Stimulated activated CD4-positive, alpha-beta T cell treated with anti-CD3 and anti-CD28 coated beads, Interleukin-1b, Interleukin-23, amount 100 ng/mL, for 1 hour (primary cell): Measurements from ENCODE around the gene SRRM1.
"Not testable (repeated sequence)": the region's sequence is repeated elsewhere in the genome, so short reads cannot be mapped to it uniquely, and the experiment has no call there.

Source experiments
- DNase-seq, 2 donors: peaks; one replicate each; pipeline ENCODE4 v3.0.0-alpha.2; 2020; ENCODE audit warnings: low read depth in 2 of 2

SRRM1 gene

DNA sequence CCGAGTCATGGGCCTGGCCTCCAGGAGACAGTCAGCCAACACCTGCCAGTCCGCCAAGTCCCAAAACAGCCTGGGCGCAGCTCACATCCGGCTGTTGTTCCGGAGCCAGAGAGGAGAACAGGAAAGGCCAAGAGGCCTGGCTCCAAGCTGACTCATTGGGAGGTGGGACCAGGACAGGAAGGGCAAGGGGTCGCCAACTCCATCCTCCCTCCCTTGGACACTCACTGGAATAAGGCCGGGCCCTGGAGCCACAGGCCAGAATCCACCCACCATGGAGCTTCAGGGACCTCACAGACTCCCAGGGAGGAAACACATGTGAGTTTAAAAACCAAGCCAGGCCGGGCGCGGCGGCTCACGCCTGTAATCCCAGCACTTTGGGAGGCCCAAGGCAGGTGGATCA lies 77.0 kb downstream of the SRRM1 start:
- DNase-seq: no peak

DNA sequence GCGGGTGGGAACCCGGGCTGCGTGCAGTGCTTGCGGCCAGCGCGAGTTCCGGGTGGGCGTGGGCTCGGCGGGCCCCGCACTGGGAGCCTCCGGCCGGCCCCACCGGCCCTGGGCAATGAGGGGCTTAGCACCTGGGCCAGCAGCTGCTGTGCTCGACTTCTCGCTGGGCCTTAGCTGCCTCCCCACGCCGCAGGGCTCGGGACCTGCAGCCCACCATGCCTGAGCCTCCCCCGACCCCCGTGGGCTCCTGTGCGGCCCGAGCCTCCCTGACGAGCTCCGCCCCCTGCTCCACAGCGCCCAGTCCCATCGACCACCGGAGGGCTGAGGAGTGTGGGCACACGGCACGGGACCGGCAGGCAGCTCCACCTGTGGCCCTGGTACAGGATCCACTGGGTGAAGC lies 78.4 kb downstream of the SRRM1 start:
- DNase-seq: no peak

GRCh38 chr1:24722073-24723035 lies 79.3 kb downstream of the SRRM1 start:
- not testable (repeated sequence) for DNase-seq
